Measurements from ENCODE around the gene MKNK1.

The MKNK1 gene

GRCh38 chr1:46618754-46619415 lies 14.8 kb upstream of the MKNK1 start:
- no peak for DNase-seq (ENCODE audit: low read depth)

GRCh38 chr1:46617833-46618232 lies 13.8 kb upstream of the MKNK1 start:
- no peak for DNase-seq (ENCODE audit: low read depth)

- DNase-seq (ENCODE audit: low read depth), result no peak
Measured at GRCh38 chr1:46617108-46617800, 13.2 kb upstream of the MKNK1 start.

GRCh38 chr1:46616277-46617107 lies 12.4 kb upstream of the MKNK1 start, which contains the start of gene MOB3C:
Gene MOB3C (minus strand): TSS chr1:46616811. CDS start chr1:46613321, 3,490 bp downstream.
- peak; percentile 91 for DNase-seq (ENCODE audit: low read depth)

- DNase-seq (ENCODE audit: low read depth), result peak; percentile 10
Measured at GRCh38 chr1:46615735-46616134, 11.7 kb upstream of the MKNK1 start.

GRCh38 chr1:46615088-46615487 lies 11.0 kb upstream of the MKNK1 start:
- DNase-seq (ENCODE audit: low read depth), result no peak

- no peak for DNase-seq (ENCODE audit: low read depth)
Measured at GRCh38 chr1:46614604-46614984, 10.5 kb upstream of the MKNK1 start.

GRCh38 chr1:46613661-46614603 lies 9.9 kb upstream of the MKNK1 start:
- peak; percentile 80 for DNase-seq (ENCODE audit: low read depth)

- DNase-seq (ENCODE audit: low read depth), result no peak
Measured at GRCh38 chr1:46612937-46613660, 9.0 kb upstream of the MKNK1 start.

- peak; percentile 59 for DNase-seq (ENCODE audit: low read depth)
Measured at GRCh38 chr1:46611691-46612221, 7.7 kb upstream of the MKNK1 start.

GRCh38 chr1:46607345-46608130 lies 3.5 kb upstream of the MKNK1 start:
- DNase-seq (ENCODE audit: low read depth), result no peak

GRCh38 chr1:46606255-46606965 lies 2.3 kb upstream of the MKNK1 start:
- peak; percentile 16 for DNase-seq (ENCODE audit: low read depth)

- DNase-seq (ENCODE audit: low read depth), result no peak
Measured at GRCh38 chr1:46605232-46605631, 1.2 kb upstream of the MKNK1 start.

- DNase-seq (ENCODE audit: low read depth), result peak; percentile 12
Measured at GRCh38 chr1:46603481-46603857, 599 bp downstream of the MKNK1 start.

- no peak for DNase-seq (ENCODE audit: low read depth)
Measured at GRCh38 chr1:46601257-46602007, 2.6 kb downstream of the MKNK1 start.

GRCh38 chr1:46599059-46599970 lies 4.8 kb downstream of the MKNK1 start:
- no peak for DNase-seq (ENCODE audit: low read depth)

- DNase-seq (ENCODE audit: low read depth), result peak; percentile 22
Measured at GRCh38 chr1:46596846-46597245, 7.2 kb downstream of the MKNK1 start.
